Large intestine (tissue), 3 donors: ENCODE results near the gene VPS26C. TPM values are rescaled to one million over a fixed set of nuclear protein-coding genes. Genes with fewer than 3 reads are reported as not detected.

ENCODE experiments used
- DNase-seq, 2 donors: peaks; one replicate each; pipeline versions ENCODE4 v3.0.0 to v3.0.0-alpha.2; 2013
- H3K27ac ChIP-seq: one replicate; pipeline ENCODE4 v1.5.1; 2013; ENCODE audit warnings: low read length
- H3K27me3 ChIP-seq: 2 replicates; pipeline ENCODE4 v1.6.1; 2013; ENCODE audit warnings: low read length; ENCODE audit not compliant: control insufficient read depth, insufficient read depth
- H3K36me3 ChIP-seq: 2 replicates; pipeline ENCODE4 v1.6.1; 2013; ENCODE audit warnings: low read length; ENCODE audit not compliant: control insufficient read depth, insufficient read depth
- H3K4me1 ChIP-seq: one replicate; pipeline ENCODE4 v1.6.1; 2013; ENCODE audit warnings: low read length; ENCODE audit not compliant: control insufficient read depth, insufficient read depth
- H3K4me3 ChIP-seq: one replicate; pipeline ENCODE4 v1.5.1; 2013; ENCODE audit warnings: low read length
- H3K9me3 ChIP-seq: one replicate; pipeline ENCODE4 v1.6.1; 2013; ENCODE audit warnings: mild to moderate bottlenecking, low read depth, low read length, moderate library complexity; ENCODE audit not compliant: control insufficient read depth
- WGBS: methylation state at CpG from one replicate; pipeline ENCODE4 v1.1.5; 2013; ENCODE audit warnings: low lambda C conversion rate; ENCODE audit not compliant: insufficient coverage; 5-methylcytosine and 5-hydroxymethylcytosine counted together
- polyA plus RNA-seq: library from polyadenylated mRNA; unstranded; fragments of 120-200 nt; gene quantifications from one replicate; pipeline ENCODE4 v1.2.1, GENCODE V29; 2013

The VPS26C gene
- polyA plus RNA-seq, 1 donor, result 49.5 TPM

GRCh38 chr21:37232274-37233018 is 34.7 kb downstream of the VPS26C start:
- Histone ChIP-seq H3K4me3 (no peak overlapping the region), H3K27ac (no peak overlapping the region), H3K27me3 (no peaks in the 10 kb centered on the region), H3K36me3 (peaks cover 77% of the 10 kb centered on the region), H3K4me1 (no peaks in the 10 kb centered on the region), H3K9me3 (no peaks in the 10 kb centered on the region)
- WGBS, result 98% methylated on average over 9 of the region's 19 CpGs
- DNase-seq, result no peak

GRCh38 chr21:37231671-37232070 is 35.5 kb downstream of the VPS26C start:
- peaks cover 78% of the 10 kb centered on the region for H3K36me3 ChIP-seq
- no peak overlapping the region for H3K27ac ChIP-seq
- WGBS, result no CpG with 5 or more reads among the region's 16 CpGs
- no peaks in the 10 kb centered on the region for H3K4me1 ChIP-seq
- no peaks in the 10 kb centered on the region for H3K27me3 ChIP-seq
- DNase-seq, result no peak
- no peak overlapping the region for H3K4me3 ChIP-seq
- H3K9me3 ChIP-seq, result no peaks in the 10 kb centered on the region

GRCh38 chr21:37231249-37231645 is 35.9 kb downstream of the VPS26C start:
- H3K36me3 ChIP-seq, result peaks cover 81% of the 10 kb centered on the region
- H3K27me3 ChIP-seq, result no peaks in the 10 kb centered on the region
- DNase-seq, result no peak
- H3K4me3 ChIP-seq, result no peak overlapping the region
- H3K27ac ChIP-seq, result no peak overlapping the region
- no peaks in the 10 kb centered on the region for H3K9me3 ChIP-seq
- no peaks in the 10 kb centered on the region for H3K4me1 ChIP-seq
- no CpG with 5 or more reads among the region's 12 CpGs for WGBS

GRCh38 chr21:37230632-37231248 is 36.4 kb downstream of the VPS26C start:
- H3K4me1 ChIP-seq, result no peaks in the 10 kb centered on the region
- no peak overlapping the region for H3K27ac ChIP-seq
- H3K36me3 ChIP-seq, result peaks cover 82% of the 10 kb centered on the region
- H3K4me3 ChIP-seq, result no peak overlapping the region
- WGBS, result 80% methylated on average over 1 of the region's 23 CpGs
- H3K27me3 ChIP-seq, result no peaks in the 10 kb centered on the region
- H3K9me3 ChIP-seq, result no peaks in the 10 kb centered on the region
- DNase-seq, result no peak

DNA sequence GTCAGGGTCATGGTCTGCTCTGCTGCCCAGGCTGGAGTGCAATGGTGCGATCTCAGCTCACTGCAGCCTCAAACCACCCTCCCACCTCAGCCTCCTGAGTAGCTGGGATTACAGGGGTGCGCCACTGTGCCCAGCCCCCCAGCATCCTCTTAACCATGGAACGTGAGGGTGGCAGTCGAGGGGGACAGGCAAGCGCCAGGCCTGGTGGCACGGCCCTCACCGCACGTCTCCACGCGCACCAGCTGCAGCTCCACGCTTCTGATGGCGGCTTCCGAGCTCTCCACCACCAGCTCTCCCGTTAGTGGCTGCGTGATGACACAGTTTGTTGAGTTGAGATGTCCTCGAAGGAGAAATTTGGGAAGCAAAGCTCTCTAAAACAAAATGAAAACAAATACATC is 39.1 kb downstream of the VPS26C start:
- no CpG with 5 or more reads among the region's 16 CpGs for WGBS
- H3K4me1 ChIP-seq, result no peaks in the 10 kb centered on the region
- DNase-seq, result no peak
- H3K27me3 ChIP-seq, result no peaks in the 10 kb centered on the region
- peaks cover 88% of the 10 kb centered on the region for H3K36me3 ChIP-seq
- H3K9me3 ChIP-seq, result no peaks in the 10 kb centered on the region
- H3K27ac ChIP-seq, result no peak overlapping the region
- no peak overlapping the region for H3K4me3 ChIP-seq

GRCh38 chr21:37227071-37228002 is 39.8 kb downstream of the VPS26C start:
- H3K27me3 ChIP-seq, result no peaks in the 10 kb centered on the region
- no peaks in the 10 kb centered on the region for H3K9me3 ChIP-seq
- H3K4me3 ChIP-seq, result no peak overlapping the region
- no peaks in the 10 kb centered on the region for H3K4me1 ChIP-seq
- WGBS, result no CpG with 5 or more reads among the region's 38 CpGs
- DNase-seq, result no peak
- peaks cover 81% of the 10 kb centered on the region for H3K36me3 ChIP-seq
- H3K27ac ChIP-seq, result no peak overlapping the region

DNA sequence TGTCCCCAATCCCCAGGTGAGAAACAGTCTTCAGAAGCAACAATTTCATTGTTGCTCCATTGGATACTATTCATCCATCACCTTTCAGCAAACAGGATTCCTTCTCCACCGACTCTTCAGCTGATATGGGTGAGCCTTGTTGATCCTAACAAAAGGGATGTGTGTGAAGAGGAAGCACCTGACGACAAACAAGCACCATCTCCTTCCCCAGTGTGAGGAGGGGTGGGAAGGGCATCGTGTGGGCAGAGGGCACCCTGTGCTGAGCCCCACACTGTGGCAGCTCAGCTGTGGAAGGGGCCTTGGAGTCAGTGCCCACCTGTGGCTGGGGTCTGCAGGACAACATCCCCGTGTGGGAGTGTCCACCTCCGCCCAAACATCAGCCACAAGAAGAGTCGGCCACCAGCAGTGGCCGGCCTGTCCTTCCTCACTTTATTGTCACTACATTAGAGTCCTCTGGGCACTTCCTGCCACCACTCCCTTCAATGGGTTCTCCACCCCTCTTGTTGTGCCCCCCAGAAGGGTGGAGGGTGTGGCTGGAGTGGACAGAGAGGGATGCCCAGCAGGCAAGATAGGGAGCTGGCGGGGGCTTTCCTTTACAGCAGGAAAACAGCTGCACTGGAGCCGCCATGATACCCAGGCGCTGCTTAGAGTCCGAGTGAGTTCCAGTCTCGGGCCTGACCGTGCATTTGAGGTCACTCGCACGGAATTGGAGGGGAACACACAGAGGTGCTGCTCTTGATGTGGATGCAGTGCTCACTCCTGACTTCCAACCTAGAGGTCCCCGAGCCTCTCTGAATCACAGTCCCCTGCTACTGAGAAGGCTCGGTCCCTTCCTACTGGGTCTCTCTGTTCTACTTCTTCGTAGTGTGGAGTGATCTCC is 40.9 kb downstream of the VPS26C start:
- no peaks in the 10 kb centered on the region for H3K4me1 ChIP-seq
- no peaks in the 10 kb centered on the region for H3K9me3 ChIP-seq
- H3K36me3 ChIP-seq, result peaks cover 71% of the 10 kb centered on the region
- WGBS, result no CpG with 5 or more reads among the region's 18 CpGs
- no peak overlapping the region for H3K4me3 ChIP-seq
- no peaks in the 10 kb centered on the region for H3K27me3 ChIP-seq
- no peak overlapping the region for H3K27ac ChIP-seq
- DNase-seq, result no peak

DNA sequence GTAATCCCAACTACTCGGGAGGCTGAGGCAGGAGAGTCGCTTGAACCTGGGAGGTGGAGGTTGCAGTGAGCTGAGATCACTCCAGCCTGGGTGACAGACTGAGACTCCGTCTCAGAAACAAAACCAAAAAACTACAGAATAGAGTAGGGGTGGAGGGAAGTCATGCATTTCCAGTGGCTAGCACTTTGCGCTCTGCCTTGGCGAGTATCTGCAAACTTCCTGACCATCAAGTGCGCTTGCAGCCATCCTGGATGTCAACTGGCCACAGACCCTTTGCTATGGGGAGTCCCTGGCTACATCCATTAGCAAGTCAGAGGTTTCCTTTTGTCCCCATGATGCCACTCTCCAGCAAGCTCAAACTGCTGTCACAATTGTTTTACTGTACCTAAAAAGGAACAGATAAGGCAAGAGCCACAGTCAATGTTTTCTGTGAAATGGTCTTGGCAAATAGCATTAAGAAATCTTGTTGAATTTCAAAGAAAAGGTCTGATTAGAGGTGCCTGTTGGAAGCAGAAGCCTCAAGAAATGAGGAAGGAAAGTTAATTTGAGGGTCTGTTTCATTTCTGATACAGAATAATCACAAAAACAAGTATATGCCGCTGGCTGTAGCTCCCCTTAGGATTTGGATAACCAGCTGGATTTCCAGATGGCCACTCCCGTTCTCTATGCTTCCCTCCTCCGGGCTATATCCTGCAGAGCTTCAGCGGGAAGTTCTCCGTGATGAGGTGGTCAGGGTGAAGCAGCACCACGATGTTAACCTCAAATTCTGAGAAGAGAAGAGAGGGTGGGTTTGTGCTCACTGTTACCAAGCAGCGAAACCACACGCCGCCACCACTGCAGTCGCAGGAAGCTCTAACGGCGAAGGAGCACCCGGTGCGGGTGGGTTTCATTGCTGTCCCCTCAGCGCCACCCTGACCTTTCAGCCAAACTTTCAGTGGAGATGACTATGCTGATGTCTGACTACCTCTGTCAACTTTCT is 42.0 kb downstream of the VPS26C start:
- Histone ChIP-seq H3K27me3 (no peaks in the 10 kb centered on the region), H3K9me3 (peaks cover 3% of the 10 kb centered on the region), H3K36me3 (peaks cover 62% of the 10 kb centered on the region), H3K27ac (no peak overlapping the region), H3K4me3 (no peak overlapping the region), H3K4me1 (no peaks in the 10 kb centered on the region)
- WGBS, result 80% methylated on average over 2 of the region's 21 CpGs
- no peak for DNase-seq

- Histone ChIP-seq H3K4me3 (no peak overlapping the region), H3K27me3 (no peaks in the 10 kb centered on the region), H3K27ac (no peak overlapping the region), H3K9me3 (peaks cover 3% of the 10 kb centered on the region), H3K4me1 (no peaks in the 10 kb centered on the region), H3K36me3 (peaks cover 51% of the 10 kb centered on the region)
- no peak for DNase-seq
- WGBS, result no CpG with 5 or more reads among the region's 2 CpGs
Measured at GRCh38 chr21:37223804-37224345, 43.3 kb downstream of the VPS26C start.
